Right lobe of liver (tissue), 4 donors: ENCODE data around the gene DENND2A.

Experiments used
- POLR2A ChIP-seq: fragments of 450-650 bp; IDR thresholded peaks from one replicate; pipeline ENCODE4 v1.6.1; 2017; ENCODE audit warnings: antibody characterized with exemption, mild to moderate bottlenecking
- TF ChIP-seq, protein P1 (sequence below), 4 donors: fragments of 200-600 bp in 3 of 4; fragments of 450-650 bp in 1 of 4; IDR thresholded peaks; one replicate each; pipeline versions ENCODE4 v1.5.1 to v1.8.0; 2016 to 2022; ENCODE audit warnings: antibody characterized with exemption in 4 of 4, mild to moderate bottlenecking in 2 of 4
- donor health status: DM: no; HTN: no; CAD: no.
- donor health status: DM: no; HTN: no; CAD: no.
- donor health status: DM: no; HTN: yes; CAD: no.

- TF ChIP-seq, protein P1, sequence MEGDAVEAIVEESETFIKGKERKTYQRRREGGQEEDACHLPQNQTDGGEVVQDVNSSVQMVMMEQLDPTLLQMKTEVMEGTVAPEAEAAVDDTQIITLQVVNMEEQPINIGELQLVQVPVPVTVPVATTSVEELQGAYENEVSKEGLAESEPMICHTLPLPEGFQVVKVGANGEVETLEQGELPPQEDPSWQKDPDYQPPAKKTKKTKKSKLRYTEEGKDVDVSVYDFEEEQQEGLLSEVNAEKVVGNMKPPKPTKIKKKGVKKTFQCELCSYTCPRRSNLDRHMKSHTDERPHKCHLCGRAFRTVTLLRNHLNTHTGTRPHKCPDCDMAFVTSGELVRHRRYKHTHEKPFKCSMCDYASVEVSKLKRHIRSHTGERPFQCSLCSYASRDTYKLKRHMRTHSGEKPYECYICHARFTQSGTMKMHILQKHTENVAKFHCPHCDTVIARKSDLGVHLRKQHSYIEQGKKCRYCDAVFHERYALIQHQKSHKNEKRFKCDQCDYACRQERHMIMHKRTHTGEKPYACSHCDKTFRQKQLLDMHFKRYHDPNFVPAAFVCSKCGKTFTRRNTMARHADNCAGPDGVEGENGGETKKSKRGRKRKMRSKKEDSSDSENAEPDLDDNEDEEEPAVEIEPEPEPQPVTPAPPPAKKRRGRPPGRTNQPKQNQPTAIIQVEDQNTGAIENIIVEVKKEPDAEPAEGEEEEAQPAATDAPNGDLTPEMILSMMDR (IDR thresholded peaks at IDR 0.05): no peak
- no peak for TF ChIP-seq POLR2A
These were observed 114.9 kb downstream of the DENND2A start for GRCh38 chr7:140525743-140526142.
